Endothelial cell of umbilical vein (primary cell): Measurements from ENCODE around the gene ACTL6A. TPM values are rescaled to one million over a fixed set of nuclear protein-coding genes. Genes with fewer than 3 reads are reported as not detected.

ENCODE experiments used
- BruUV-seq: library from RNA; stranded (reverse); fragments of 400-500 nt; replicated peaks from 2 replicates; lab custom pipeline; 2021; lab: Mats Ljungman, UMichigan
- CTCF ChIA-PET: fragments of 300-600, 350-600 bp; sonication (Branson Sonifier 250); formaldehyde crosslinking; loops from one replicate; lab custom pipeline; 2021; ENCODE audit warnings: antibody characterized with exemption, inconsistent platforms; lab: Charles Lee
- POLR2A ChIA-PET: fragments of 300-600, 350-600 bp; sonication (Branson Sonifier 250); formaldehyde crosslinking; loops from one replicate; lab custom pipeline; 2021; ENCODE audit warnings: antibody characterized with exemption, inconsistent platforms; lab: Charles Lee
- DNase-seq: peaks from one replicate; pipeline ENCODE4 v3.0.0-alpha.2; 2011; ENCODE audit warnings: low read depth, low spot score
- FAIRE-seq: peaks from 2 replicates; lab custom pipeline; 2011; peaks lifted over from hg19 to GRCh38; lab: Jason Lieb, UNC
- H2AFZ ChIP-seq: 2 replicates; pipeline ENCODE4 v1.6.0; 2012; ENCODE audit warnings: low read depth, low read length, control low read depth, inconsistent platforms
- H3K27ac ChIP-seq: 2 replicates; pipeline ENCODE4 v1.5.1; 2011; ENCODE audit warnings: low read depth, mild to moderate bottlenecking, control low read depth, low read length, moderate library complexity; ENCODE audit not compliant: insufficient read depth
- H3K27me3 ChIP-seq, 2 experiments: 2 replicates each; pipeline versions ENCODE4 v1.6.0 to v1.6.1; 2011; ENCODE audit warnings: low read length in 2 of 2, mixed read lengths in 1 of 2; ENCODE audit not compliant: control insufficient read depth in 2 of 2, insufficient read depth in 2 of 2
- H3K36me3 ChIP-seq, 2 experiments: 2 replicates in 1 of 2; 3 replicates in 1 of 2; pipeline ENCODE4 v1.5.1; 2011; ENCODE audit warnings: low read length in 2 of 2, mild to moderate bottlenecking in 1 of 2, moderate library complexity in 1 of 2; ENCODE audit not compliant: control insufficient read depth in 2 of 2, insufficient read depth in 2 of 2; ENCODE audit errors: extremely low read depth in 1 of 2
- H3K4me1 ChIP-seq: 3 replicates; pipeline ENCODE4 v1.5.1; 2011; ENCODE audit warnings: mild to moderate bottlenecking, low read length; ENCODE audit not compliant: control insufficient read depth, insufficient read depth; ENCODE audit errors: extremely low read depth
- H3K4me2 ChIP-seq: 2 replicates; pipeline ENCODE4 v1.6.1; 2011; ENCODE audit warnings: low read length, control low read depth, mixed read lengths; ENCODE audit not compliant: insufficient read depth
- H3K4me3 ChIP-seq, 3 experiments: fragments of 200-600 bp in 1 of 3; sonication (generic), shearing (Covaris generic) in 1 of 3; replicated peaks in 1 of 3; 2 replicates each; pipeline ENCODE4 v1.5.1; 2011 to 2016; ENCODE audit warnings: control low read depth in 3 of 3, low read length in 3 of 3, mild to moderate bottlenecking in 2 of 3, inconsistent platforms in 1 of 3, low read depth in 1 of 3, moderate library complexity in 1 of 3; ENCODE audit not compliant: insufficient read depth in 1 of 3
- H3K79me2 ChIP-seq: 2 replicates; pipeline ENCODE4 v1.6.0; 2012; ENCODE audit warnings: low read length, inconsistent platforms; ENCODE audit not compliant: control insufficient read depth, insufficient read depth
- H3K9ac ChIP-seq: replicated peaks from 2 replicates; pipeline ENCODE3; 2011; ENCODE audit warnings: low read length, control low read depth; ENCODE audit not compliant: insufficient read depth; ENCODE audit errors: extremely low read depth
- H3K9me1 ChIP-seq: replicated peaks from 3 replicates; pipeline ENCODE4 v1.6.0; 2011; ENCODE audit warnings: mild to moderate bottlenecking, low read length; ENCODE audit not compliant: control insufficient read depth, insufficient read depth; ENCODE audit errors: extremely low read depth
- H3K9me3 ChIP-seq: replicated peaks from 2 replicates; pipeline ENCODE4 v1.5.1; 2012; ENCODE audit warnings: low read length, inconsistent platforms; ENCODE audit not compliant: control insufficient read depth, insufficient read depth
- H4K20me1 ChIP-seq: replicated peaks from 2 replicates; pipeline ENCODE3; 2011; ENCODE audit warnings: mild to moderate bottlenecking, low read length; ENCODE audit not compliant: control insufficient read depth, insufficient read depth; ENCODE audit errors: extremely low read depth
- EZH2 ChIP-seq: IDR thresholded peaks from 2 replicates; pipeline ENCODE4 v1.6.1; 2012; ENCODE audit warnings: borderline replicate concordance, low read depth, mild to moderate bottlenecking, moderate library complexity, low read length, inconsistent platforms; ENCODE audit not compliant: severe bottlenecking
- FOS ChIP-seq: IDR thresholded peaks from 2 replicates; pipeline ENCODE4 v1.6.1; 2011; ENCODE audit warnings: mild to moderate bottlenecking, low read length, moderate library complexity, borderline replicate concordance; ENCODE audit not compliant: insufficient read depth
- GATA2 ChIP-seq: IDR thresholded peaks from 2 replicates; pipeline ENCODE4 v1.7.0; 2011; ENCODE audit warnings: low read depth, mild to moderate bottlenecking, moderate library complexity, mixed read lengths, low read length; ENCODE audit not compliant: insufficient read length, insufficient read depth
- JUN ChIP-seq: IDR thresholded peaks from 2 replicates; pipeline ENCODE4 v1.6.1; 2011; ENCODE audit warnings: borderline replicate concordance, low read depth; ENCODE audit not compliant: insufficient read length, insufficient read depth
- MYC ChIP-seq: IDR thresholded peaks from one replicate; pipeline ENCODE4 v1.6.1; 2011; ENCODE audit warnings: mild to moderate bottlenecking, low read depth, low read length
- POLR2A ChIP-seq: IDR thresholded peaks from 2 replicates; pipeline ENCODE4 v1.6.1; 2012; ENCODE audit warnings: low read depth, mild to moderate bottlenecking, control low read depth, low read length
- POLR2AphosphoS5 ChIP-seq: IDR thresholded peaks from 2 replicates; pipeline ENCODE4 v1.6.1; 2012; ENCODE audit warnings: low read depth, mild to moderate bottlenecking, control low read depth, low read length, moderate library complexity; ENCODE audit not compliant: insufficient read depth
- dilution Hi-C: fragments of 300-500 bp; cut with MboI; formaldehyde crosslinking; loops from one replicate; pipeline ENCODE4 v1.15.0; 2019; ENCODE audit warnings: low sequenced_read_pairs; ENCODE audit not compliant: extremely low pct_ligation_motif_present
- intact Hi-C: fragments of 100-400 bp; cut with micrococcal nuclease; formaldehyde crosslinking; loops from one replicate; pipeline ENCODE4 v1.10.0; 2022
- polyA plus RNA-seq, 4 experiments: library from polyadenylated mRNA; depleted of rRNA in 3 of 4; stranded (reverse) in 3 of 4; unstranded in 1 of 4; fragments of >200 nt; gene quantifications; 2 replicates each; pipeline versions ENCODE4 v1.2.1 to v1.2.3, GENCODE V29; 2011 to 2012; ENCODE audit warnings: missing spikeins in 1 of 4
- total RNA-seq: library from RNA; stranded (reverse); gene quantifications from 2 replicates; pipeline ENCODE4 v1.2.3, GENCODE V29; 2021
- TF ChIP-seq, protein P1 (sequence below), 2 donors: IDR thresholded peaks; 1 replicate in 1 of 2; 2 replicates in 1 of 2; pipeline ENCODE4 v1.5.1; 2011; ENCODE audit warnings: low read length in 2 of 2, mild to moderate bottlenecking in 2 of 2, moderate library complexity in 2 of 2, control low read depth in 1 of 2, inconsistent platforms in 1 of 2, low read depth in 1 of 2; ENCODE audit not compliant: insufficient read depth in 1 of 2; ENCODE audit errors: extremely low read depth in 1 of 2
- TF ChIP-seq, protein P2 (sequence below): IDR thresholded peaks from 2 replicates; pipeline ENCODE4 v1.6.1; 2011; ENCODE audit not compliant: insufficient read depth, insufficient read length

The ACTL6A gene
- total and polyA plus RNA-seq, 2 donors (not counting 3 experiments of a cell fraction or from before 2014, with no cell fraction given), result 68.3 to 96.2 TPM

DNA sequence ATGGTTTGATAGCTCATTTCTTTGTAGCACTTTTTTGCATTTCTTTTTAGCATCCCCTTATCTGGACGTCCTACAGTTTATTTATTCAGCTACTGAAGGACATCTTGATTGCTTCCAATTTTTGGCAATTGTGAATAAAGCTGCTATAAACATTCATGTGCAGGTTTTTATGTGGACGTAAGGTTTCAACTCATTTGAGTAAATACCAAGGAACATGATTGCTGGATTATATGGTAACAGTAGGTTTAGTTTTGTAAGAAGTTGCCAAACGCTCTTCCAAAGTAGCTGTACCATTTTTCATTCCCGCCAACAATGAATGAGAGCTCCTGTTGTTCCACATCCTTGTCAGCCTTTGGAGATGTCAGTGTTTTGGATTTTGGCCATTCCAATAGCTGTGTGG is 29.5 kb upstream of the ACTL6A start:
- ChIA-PET CTCF (interaction anchor here (0.8 to 1.1 kb wide), 2 partner anchors 18 to 103 kb away, joined by 3 read pairs; no protein-coding TSS in a partner anchor), POLR2A (no interaction called here)

DNA sequence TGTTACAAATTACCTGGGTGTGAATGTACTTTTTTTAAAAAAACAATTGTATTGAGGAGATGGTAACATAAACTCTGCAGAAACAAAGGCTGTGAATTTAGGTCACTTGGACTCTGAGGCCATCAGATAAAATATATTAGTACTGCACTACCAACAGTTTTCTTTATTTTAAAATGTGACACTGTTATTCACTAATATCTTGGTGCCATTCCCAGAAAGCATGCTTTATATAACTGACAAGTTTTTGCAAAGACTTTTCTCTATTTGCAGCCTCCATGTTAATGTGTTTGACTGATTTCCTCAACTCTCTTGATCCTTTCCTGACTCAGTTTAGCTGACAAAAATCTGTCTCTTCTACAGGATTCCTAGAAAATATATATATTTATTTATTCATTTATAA is 26.5 kb upstream of the ACTL6A start:
- no peak overlapping the region for H3K4me3 ChIP-seq
- CTCF ChIA-PET, result interaction anchor here (0.7 kb wide), 1 partner anchor 60 kb away, joined by 4 read pairs; no protein-coding TSS in a partner anchor

More for the DNA sequence above, 29.5 kb upstream of the ACTL6A start:
- Histone ChIP-seq H3K9ac (no peak overlapping the region), H3K4me3 (no peak overlapping the region), H3K4me2 (no peak overlapping the region), H3K4me1 (no peaks in the 10 kb centered on the region), H3K36me3 (no peaks in the 10 kb centered on the region), H3K27me3 (no peaks in the 10 kb centered on the region), H2AFZ (no peak overlapping the region), H3K9me1 (no peaks in the 10 kb centered on the region), H3K27ac (no peak overlapping the region), H4K20me1 (no peaks in the 10 kb centered on the region), H3K79me2 (no peaks in the 10 kb centered on the region), H3K9me3 (no peaks in the 10 kb centered on the region)
- BruUV-seq, result no TSS peak
- TF ChIP-seq, protein P1, sequence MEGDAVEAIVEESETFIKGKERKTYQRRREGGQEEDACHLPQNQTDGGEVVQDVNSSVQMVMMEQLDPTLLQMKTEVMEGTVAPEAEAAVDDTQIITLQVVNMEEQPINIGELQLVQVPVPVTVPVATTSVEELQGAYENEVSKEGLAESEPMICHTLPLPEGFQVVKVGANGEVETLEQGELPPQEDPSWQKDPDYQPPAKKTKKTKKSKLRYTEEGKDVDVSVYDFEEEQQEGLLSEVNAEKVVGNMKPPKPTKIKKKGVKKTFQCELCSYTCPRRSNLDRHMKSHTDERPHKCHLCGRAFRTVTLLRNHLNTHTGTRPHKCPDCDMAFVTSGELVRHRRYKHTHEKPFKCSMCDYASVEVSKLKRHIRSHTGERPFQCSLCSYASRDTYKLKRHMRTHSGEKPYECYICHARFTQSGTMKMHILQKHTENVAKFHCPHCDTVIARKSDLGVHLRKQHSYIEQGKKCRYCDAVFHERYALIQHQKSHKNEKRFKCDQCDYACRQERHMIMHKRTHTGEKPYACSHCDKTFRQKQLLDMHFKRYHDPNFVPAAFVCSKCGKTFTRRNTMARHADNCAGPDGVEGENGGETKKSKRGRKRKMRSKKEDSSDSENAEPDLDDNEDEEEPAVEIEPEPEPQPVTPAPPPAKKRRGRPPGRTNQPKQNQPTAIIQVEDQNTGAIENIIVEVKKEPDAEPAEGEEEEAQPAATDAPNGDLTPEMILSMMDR (IDR thresholded peaks at IDR 0.05; ENCODE audit: extremely low read depth in 1 of 2, insufficient read depth in 1 of 2, low read depth in 1 of 2, low read length in 2 of 2), result no peak
- TF ChIP-seq GATA2, result no peak
- TF ChIP-seq POLR2A, result no peak
- TF ChIP-seq EZH2, result no peak
- no peak for TF ChIP-seq POLR2AphosphoS5
- no peak for TF ChIP-seq FOS
- TF ChIP-seq JUN, result no peak
- DNase-seq (no peak), FAIRE-seq (no peak)
- dilution Hi-C loops, result no loop called here
- intact Hi-C loops, result no loop called here

More for the DNA sequence above, 26.5 kb upstream of the ACTL6A start:
- no peak for DNase-seq
- Histone ChIP-seq H4K20me1 (no peaks in the 10 kb centered on the region), H2AFZ (no peak overlapping the region), H3K4me2 (no peak overlapping the region), H3K27ac (no peak overlapping the region), H3K9me3 (no peaks in the 10 kb centered on the region), H3K27me3 (no peaks in the 10 kb centered on the region), H3K9me1 (no peaks in the 10 kb centered on the region), H3K9ac (no peak overlapping the region), H3K36me3 (no peaks in the 10 kb centered on the region), H3K4me1 (no peaks in the 10 kb centered on the region), H3K79me2 (no peaks in the 10 kb centered on the region)
- intact Hi-C loops (no loop called here), dilution Hi-C loops (no loop called here)
- POLR2A ChIA-PET, result no interaction called here
- no peak for FAIRE-seq
- TF ChIP-seq POLR2AphosphoS5 (no peak), POLR2A (no peak), FOS (no peak), JUN (no peak), MYC (no peak), EZH2 (no peak), GATA2 (no peak)
- TF ChIP-seq, protein P1 (IDR thresholded peaks at IDR 0.05; ENCODE audit: extremely low read depth in 1 of 2, insufficient read depth in 1 of 2, low read depth in 1 of 2, low read length in 2 of 2), result no peak
- TF ChIP-seq, protein P2, sequence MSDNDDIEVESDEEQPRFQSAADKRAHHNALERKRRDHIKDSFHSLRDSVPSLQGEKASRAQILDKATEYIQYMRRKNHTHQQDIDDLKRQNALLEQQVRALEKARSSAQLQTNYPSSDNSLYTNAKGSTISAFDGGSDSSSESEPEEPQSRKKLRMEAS, result no peak
- BruUV-seq, result no TSS peak
